ENCODE measurements around the gene MRPL41. TPM values are rescaled to one million over a fixed set of nuclear protein-coding genes. Genes with fewer than 3 reads are reported as not detected.
"Not testable (repeated sequence)": the region's sequence is repeated elsewhere in the genome, so short reads cannot be mapped to it uniquely, and the experiment has no call there.

The MRPL41 gene
- 43.6 TPM for polyA plus RNA-seq (2012; ENCODE audit: low read depth, missing spikeins)

DNA sequence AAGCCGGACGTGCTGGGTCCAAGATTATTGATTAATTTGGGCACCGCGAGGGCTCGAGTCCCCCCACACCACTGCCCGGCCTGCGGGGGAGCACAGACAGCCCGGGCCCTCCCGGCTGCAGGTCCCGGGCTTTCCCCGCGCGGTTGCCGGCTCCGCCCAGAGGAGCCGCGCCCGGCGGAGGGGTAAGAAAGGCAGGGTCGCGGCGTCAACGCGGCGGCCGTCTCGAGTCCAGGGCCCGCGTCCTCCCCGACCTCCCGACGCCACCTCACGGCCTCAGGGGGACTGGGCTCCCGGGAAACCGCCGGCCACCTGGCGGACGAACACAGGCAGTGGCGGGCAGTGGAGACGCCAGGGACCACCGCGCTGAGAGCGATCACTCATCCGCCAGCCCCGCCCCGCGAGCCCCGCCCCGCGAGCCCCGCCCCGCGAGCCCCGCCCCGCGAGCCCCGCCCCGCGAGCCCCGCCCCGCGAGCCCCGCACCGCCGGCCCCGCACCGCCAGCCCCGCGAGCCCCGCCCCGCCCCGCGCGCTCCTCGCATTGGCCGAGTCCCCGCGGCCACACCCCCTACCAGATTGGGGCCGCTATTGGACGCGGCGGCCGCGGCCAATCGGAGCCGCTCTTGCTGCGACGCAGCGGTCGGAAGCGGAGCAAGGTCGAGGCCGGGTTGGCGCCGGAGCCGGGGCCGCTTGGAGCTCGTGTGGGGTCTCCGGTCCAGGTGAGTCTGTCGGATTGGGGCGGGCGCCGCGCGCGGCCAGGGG lies at the start of gene MRPL41:
Gene MRPL41 (plus strand): TSS at position 616 of the 758 bp plus-strand sequence. CDS start 203 bp downstream, outside the sequence.
- TF ChIP-seq SPI1 (IDR thresholded peaks at IDR 0.05; ENCODE audit: low read depth, low read length) (no peak), POU2F2 (IDR thresholded peaks at IDR 0.05; ENCODE audit: low read depth, low read length) (no peak), PAX5 (IDR thresholded peaks at IDR 0.05; ENCODE audit: insufficient read depth, low read length, severe bottlenecking) (no peak), POLR2AphosphoS5 (IDR thresholded peaks at IDR 0.05; ENCODE audit: low read depth, low read length) (peak; percentile 53; the same call in 1 of the 2 replicates), POLR2A (IDR thresholded peaks at IDR 0.05; ENCODE audit: low read depth, low read length) (peak; percentile 72), TAF1 (IDR thresholded peaks at IDR 0.05; ENCODE audit: low read depth, low read length) (no peak)
- DNase-seq (ENCODE audit: insufficient read length, low spot score) (peak; percentile 99), FAIRE-seq (peak; percentile 97)

DNA sequence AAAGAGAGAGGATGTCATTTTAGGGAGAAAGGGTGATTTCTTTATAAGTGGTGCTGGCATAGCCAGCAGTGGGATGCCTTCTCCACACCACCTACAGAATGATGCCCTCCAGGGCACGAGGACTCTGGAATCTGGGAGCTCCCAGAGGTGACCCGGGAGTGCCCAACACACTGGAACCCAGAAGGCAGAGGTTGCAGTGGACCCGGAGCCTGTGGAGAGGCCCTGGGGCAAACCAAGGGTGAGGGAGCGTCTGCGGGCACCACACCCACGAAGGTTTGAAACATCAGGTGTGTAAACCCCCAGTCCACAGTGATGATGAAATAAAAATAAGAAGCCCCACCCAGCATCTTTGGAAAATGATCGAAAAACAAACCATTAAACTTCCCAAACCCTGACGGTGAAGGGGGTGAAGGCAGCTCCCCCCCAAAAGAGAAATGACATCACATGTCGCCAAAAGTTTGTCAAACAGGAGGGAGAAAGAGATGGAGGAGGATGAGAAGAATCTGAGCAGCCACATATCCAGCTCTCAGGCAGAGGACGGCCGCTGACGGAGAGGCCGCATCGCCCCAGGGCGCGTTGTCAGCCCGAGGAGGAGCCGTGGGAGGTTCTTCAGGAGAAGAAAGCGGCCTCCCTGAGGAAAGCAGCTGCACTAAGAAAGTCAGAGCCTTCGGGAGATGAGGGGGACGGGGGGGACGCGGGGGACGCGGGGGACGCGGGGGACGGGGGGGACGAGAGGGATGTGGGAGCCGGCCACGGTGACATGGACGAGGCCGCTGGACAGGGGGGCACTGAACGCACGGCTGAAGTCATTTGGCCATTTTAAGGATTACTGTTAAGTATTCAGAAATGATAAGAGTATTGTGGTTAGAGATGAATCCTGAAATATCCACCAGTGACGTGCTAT lies 49.4 kb upstream of the MRPL41 start:
- TF ChIP-seq POLR2AphosphoS5 (IDR thresholded peaks at IDR 0.05; ENCODE audit: low read depth, low read length), result no peak
- no peak for TF ChIP-seq SPI1 (IDR thresholded peaks at IDR 0.05; ENCODE audit: low read depth, low read length)
- no peak for TF ChIP-seq TAF1 (IDR thresholded peaks at IDR 0.05; ENCODE audit: low read depth, low read length)
- no peak for TF ChIP-seq PAX5 (IDR thresholded peaks at IDR 0.05; ENCODE audit: insufficient read depth, low read length, severe bottlenecking)
- TF ChIP-seq POLR2A (IDR thresholded peaks at IDR 0.05; ENCODE audit: low read depth, low read length), result no peak
- TF ChIP-seq POU2F2 (IDR thresholded peaks at IDR 0.05; ENCODE audit: low read depth, low read length), result no peak
- FAIRE-seq (no peak), DNase-seq (ENCODE audit: insufficient read length, low spot score) (peak; percentile 72)

GRCh38 chr9:137504432-137504777 lies 47.3 kb upstream of the MRPL41 start:
- TF ChIP-seq PAX5 (IDR thresholded peaks at IDR 0.05; ENCODE audit: insufficient read depth, low read length, severe bottlenecking) (no peak), POU2F2 (IDR thresholded peaks at IDR 0.05; ENCODE audit: low read depth, low read length) (no peak), TAF1 (IDR thresholded peaks at IDR 0.05; ENCODE audit: low read depth, low read length) (no peak), POLR2A (IDR thresholded peaks at IDR 0.05; ENCODE audit: low read depth, low read length) (no peak), POLR2AphosphoS5 (IDR thresholded peaks at IDR 0.05; ENCODE audit: low read depth, low read length) (no peak), SPI1 (IDR thresholded peaks at IDR 0.05; ENCODE audit: low read depth, low read length) (no peak)
- DNase-seq (ENCODE audit: insufficient read length, low spot score) (peak; percentile 8), FAIRE-seq (no peak)

GRCh38 chr9:137505421-137506140 lies 46.1 kb upstream of the MRPL41 start:
- no peak for DNase-seq (ENCODE audit: insufficient read length, low spot score)
- FAIRE-seq, result no peak

GRCh38 chr9:137506274-137506673 lies 45.4 kb upstream of the MRPL41 start:
- DNase-seq (ENCODE audit: insufficient read length, low spot score) (no peak), FAIRE-seq (no peak)
- TF ChIP-seq POLR2AphosphoS5 (IDR thresholded peaks at IDR 0.05; ENCODE audit: low read depth, low read length) (no peak), PAX5 (IDR thresholded peaks at IDR 0.05; ENCODE audit: insufficient read depth, low read length, severe bottlenecking) (no peak), TAF1 (IDR thresholded peaks at IDR 0.05; ENCODE audit: low read depth, low read length) (no peak), POLR2A (IDR thresholded peaks at IDR 0.05; ENCODE audit: low read depth, low read length) (no peak), POU2F2 (IDR thresholded peaks at IDR 0.05; ENCODE audit: low read depth, low read length) (no peak), SPI1 (IDR thresholded peaks at IDR 0.05; ENCODE audit: low read depth, low read length) (no peak)

More at GRCh38 chr9:137505421-137506140, 46.1 kb upstream of the MRPL41 start:
- no peak for TF ChIP-seq PAX5 (IDR thresholded peaks at IDR 0.05; ENCODE audit: insufficient read depth, low read length, severe bottlenecking)

DNA sequence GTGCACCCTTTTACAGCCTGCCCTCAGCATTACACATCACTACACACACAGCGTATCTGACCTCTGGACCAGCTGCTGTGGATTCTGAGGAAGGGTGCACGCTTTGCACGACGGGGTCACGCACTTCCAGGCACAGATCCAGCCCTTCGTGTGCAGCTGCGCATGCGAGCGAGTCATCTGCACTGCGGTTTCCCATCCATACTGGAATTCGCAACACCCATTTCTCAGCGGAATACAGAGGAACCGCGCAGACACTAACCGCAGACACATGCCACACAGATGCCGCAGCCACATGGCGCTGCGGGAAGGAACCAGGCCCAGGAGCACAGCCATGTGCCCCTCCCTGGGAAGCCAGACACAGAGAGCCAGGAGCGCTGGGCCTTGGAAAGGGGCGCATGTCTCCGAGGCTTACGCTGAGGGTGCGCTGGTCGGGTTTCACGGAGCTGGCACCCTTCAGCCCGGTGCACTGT lies 44.9 kb upstream of the MRPL41 start:
- DNase-seq (ENCODE audit: insufficient read length, low spot score) (no peak), FAIRE-seq (no peak)
- TF ChIP-seq POLR2A (IDR thresholded peaks at IDR 0.05; ENCODE audit: low read depth, low read length), result no peak
- TF ChIP-seq POLR2AphosphoS5 (IDR thresholded peaks at IDR 0.05; ENCODE audit: low read depth, low read length), result no peak
- no peak for TF ChIP-seq PAX5 (IDR thresholded peaks at IDR 0.05; ENCODE audit: insufficient read depth, low read length, severe bottlenecking)
- TF ChIP-seq POU2F2 (IDR thresholded peaks at IDR 0.05; ENCODE audit: low read depth, low read length), result no peak
- TF ChIP-seq TAF1 (IDR thresholded peaks at IDR 0.05; ENCODE audit: low read depth, low read length), result no peak
- TF ChIP-seq SPI1 (IDR thresholded peaks at IDR 0.05; ENCODE audit: low read depth, low read length), result no peak

DNA sequence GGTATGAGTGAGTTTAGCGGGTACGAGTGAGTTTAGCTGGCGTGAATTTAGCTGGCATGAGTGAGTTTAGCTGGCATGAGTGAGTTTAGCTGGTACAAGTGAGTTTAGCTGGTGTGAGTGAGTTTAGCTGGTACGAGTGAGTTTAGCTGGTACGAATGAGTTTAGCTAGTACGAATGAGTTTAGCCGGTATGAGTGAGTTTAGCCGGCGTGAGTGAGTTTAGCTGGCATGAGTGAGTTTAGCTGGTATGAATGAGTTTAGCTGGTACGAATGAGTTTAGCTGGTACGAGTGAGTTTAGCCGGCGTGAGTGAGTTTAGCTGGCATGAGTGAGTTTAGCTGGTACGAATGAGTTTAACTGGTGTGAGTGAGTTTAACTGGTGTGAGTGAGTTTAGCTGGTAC lies 42.5 kb upstream of the MRPL41 start:
- peak; percentile 45 for FAIRE-seq
- TF ChIP-seq POLR2AphosphoS5 (IDR thresholded peaks at IDR 0.05; ENCODE audit: low read depth, low read length), result no peak
- no peak for TF ChIP-seq POLR2A (IDR thresholded peaks at IDR 0.05; ENCODE audit: low read depth, low read length)
- TF ChIP-seq TAF1 (IDR thresholded peaks at IDR 0.05; ENCODE audit: low read depth, low read length), result no peak
- no peak for TF ChIP-seq SPI1 (IDR thresholded peaks at IDR 0.05; ENCODE audit: low read depth, low read length)
- TF ChIP-seq PAX5 (IDR thresholded peaks at IDR 0.05; ENCODE audit: insufficient read depth, low read length, severe bottlenecking), result no peak
- no peak for TF ChIP-seq POU2F2 (IDR thresholded peaks at IDR 0.05; ENCODE audit: low read depth, low read length)
- no peak for DNase-seq (ENCODE audit: insufficient read length, low spot score)

GRCh38 chr9:137511126-137511525 lies 40.6 kb upstream of the MRPL41 start:
- not testable (repeated sequence) for DNase-seq (ENCODE audit: insufficient read length, low spot score); FAIRE-seq
